Osteoblast (primary cell): ENCODE results near the gene ALS2CL. TPM values are rescaled to one million over a fixed set of nuclear protein-coding genes. Genes with fewer than 3 reads are reported as not detected.
"Not testable (repeated sequence)": the region's sequence is repeated elsewhere in the genome, so short reads cannot be mapped to it uniquely, and the experiment has no call there.

Source experiments
- DNase-seq: peaks from one replicate; pipeline ENCODE4 v3.0.0; 2011; ENCODE audit warnings: low spot score, mixed read lengths; ENCODE audit not compliant: insufficient read length; ENCODE audit errors: missing footprints
- H2AFZ ChIP-seq: 2 replicates; pipeline ENCODE4 v1.6.0; 2011; ENCODE audit warnings: mild to moderate bottlenecking, low read length
- H3K27ac ChIP-seq: 2 replicates; pipeline ENCODE4 v1.5.1; 2011; ENCODE audit warnings: mild to moderate bottlenecking, low read depth, low read length, moderate library complexity
- H3K27me3 ChIP-seq: 2 replicates; pipeline ENCODE4 v1.6.0; 2012; ENCODE audit warnings: mild to moderate bottlenecking, control low read depth, inconsistent platforms, low read length, moderate library complexity; ENCODE audit not compliant: insufficient read depth
- H3K36me3 ChIP-seq: 2 replicates; pipeline ENCODE4 v1.5.1; 2011; ENCODE audit warnings: mild to moderate bottlenecking, low read length, control low read depth, moderate library complexity; ENCODE audit not compliant: insufficient read depth
- H3K4me1 ChIP-seq: 2 replicates; pipeline ENCODE4 v1.5.1; 2011; ENCODE audit warnings: mild to moderate bottlenecking, low read length, control low read depth, moderate library complexity; ENCODE audit not compliant: insufficient read depth
- H3K4me2 ChIP-seq: 2 replicates; pipeline ENCODE4 v1.6.0; 2011; ENCODE audit warnings: mild to moderate bottlenecking, low read length; ENCODE audit not compliant: insufficient read depth
- H3K4me3 ChIP-seq: fragments of 200-600 bp; sonication (generic); 3 replicates; pipeline ENCODE4 v1.5.1; 2012; ENCODE audit warnings: mild to moderate bottlenecking, low read length, inconsistent platforms; ENCODE audit not compliant: insufficient read depth
- H3K79me2 ChIP-seq: 2 replicates; pipeline ENCODE4 v1.6.0; 2012; ENCODE audit warnings: mild to moderate bottlenecking, low read length, control low read depth, inconsistent platforms; ENCODE audit not compliant: insufficient read depth
- H3K9me3 ChIP-seq: 2 replicates; pipeline ENCODE4 v1.5.1; 2011; ENCODE audit warnings: low read depth, low read length, control low read depth
- H4K20me1 ChIP-seq: 2 replicates; pipeline ENCODE4 v1.6.0; 2012; ENCODE audit warnings: mild to moderate bottlenecking, low read length, control low read depth; ENCODE audit not compliant: insufficient read depth
- total RNA-seq: library from RNA; depleted of rRNA; stranded (reverse); fragments of >200 nt; gene quantifications from 2 replicates; pipeline ENCODE4 v1.2.3, GENCODE V29; 2012
- TF ChIP-seq, protein P1 (sequence below): IDR thresholded peaks from 2 replicates; pipeline ENCODE4 v1.5.1; 2011; ENCODE audit warnings: mild to moderate bottlenecking, low read depth, low read length, moderate library complexity; ENCODE audit errors: extremely low read depth

The ALS2CL gene, protein sequence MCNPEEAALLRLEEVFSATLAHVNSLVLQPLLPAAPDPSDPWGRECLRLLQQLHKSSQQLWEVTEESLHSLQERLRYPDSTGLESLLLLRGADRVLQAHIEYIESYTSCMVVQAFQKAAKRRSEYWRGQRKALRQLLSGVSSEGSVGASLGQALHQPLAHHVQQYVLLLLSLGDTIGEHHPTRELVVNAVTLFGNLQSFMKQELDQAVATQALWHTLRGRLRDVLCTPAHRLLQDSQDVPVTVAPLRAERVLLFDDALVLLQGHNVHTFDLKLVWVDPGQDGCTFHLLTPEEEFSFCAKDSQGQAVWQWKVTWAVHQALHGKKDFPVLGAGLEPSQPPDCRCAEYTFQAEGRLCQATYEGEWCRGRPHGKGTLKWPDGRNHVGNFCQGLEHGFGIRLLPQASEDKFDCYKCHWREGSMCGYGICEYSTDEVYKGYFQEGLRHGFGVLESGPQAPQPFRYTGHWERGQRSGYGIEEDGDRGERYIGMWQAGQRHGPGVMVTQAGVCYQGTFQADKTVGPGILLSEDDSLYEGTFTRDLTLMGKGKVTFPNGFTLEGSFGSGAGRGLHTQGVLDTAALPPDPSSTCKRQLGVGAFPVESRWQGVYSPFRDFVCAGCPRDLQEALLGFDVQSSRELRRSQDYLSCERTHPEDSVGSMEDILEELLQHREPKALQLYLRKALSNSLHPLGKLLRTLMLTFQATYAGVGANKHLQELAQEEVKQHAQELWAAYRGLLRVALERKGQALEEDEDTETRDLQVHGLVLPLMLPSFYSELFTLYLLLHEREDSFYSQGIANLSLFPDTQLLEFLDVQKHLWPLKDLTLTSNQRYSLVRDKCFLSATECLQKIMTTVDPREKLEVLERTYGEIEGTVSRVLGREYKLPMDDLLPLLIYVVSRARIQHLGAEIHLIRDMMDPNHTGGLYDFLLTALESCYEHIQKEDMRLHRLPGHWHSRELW
- 1.1 and 1.8 TPM in 2 replicates for total RNA-seq

DNA sequence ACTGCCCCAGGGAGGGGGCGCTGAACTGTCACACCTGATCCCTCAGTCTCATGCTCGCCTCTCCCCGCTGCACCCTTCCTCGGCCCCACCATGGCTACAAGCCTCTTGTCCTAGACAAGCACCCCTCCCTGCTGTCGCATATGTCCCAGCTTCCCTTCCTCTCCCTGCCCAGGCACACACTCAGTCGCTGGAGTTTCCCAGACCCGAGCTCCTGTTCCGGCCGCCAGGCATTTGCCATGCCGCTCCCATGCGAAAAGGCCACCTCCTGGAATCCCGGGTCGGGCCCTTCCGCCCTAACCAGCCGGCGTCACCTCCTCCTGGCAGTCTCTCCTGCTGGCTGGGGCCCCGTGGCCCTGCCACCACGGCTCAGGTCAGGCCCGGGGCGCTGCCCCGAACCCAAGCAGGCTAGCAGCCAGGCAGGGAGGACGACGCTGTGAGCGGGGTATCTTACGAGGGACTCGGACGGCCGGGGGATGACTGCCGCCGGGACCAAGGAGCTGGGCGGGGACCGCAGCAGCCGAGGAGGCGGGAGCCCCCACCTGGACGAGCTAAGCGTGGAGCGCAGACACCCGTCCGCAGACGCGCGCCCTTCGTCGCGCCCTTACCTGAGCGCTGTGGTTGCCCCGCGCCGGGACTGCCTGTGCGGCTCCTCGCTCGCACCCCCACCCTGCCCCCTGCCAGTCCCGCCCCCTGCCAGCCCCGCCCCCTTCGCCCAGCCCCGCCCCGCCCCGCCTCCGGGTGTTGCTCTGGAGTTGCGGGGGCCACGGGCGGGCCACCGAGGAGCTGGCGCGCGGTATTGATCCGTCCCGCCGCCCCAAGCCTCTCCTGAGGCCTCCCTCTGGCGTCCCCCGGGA lies at the start of gene ALS2CL:
TSS of gene ALS2CL (minus strand) at position 642 of the 854 bp plus-strand sequence. CDS start 4,239 bp downstream, outside the sequence.
- TF ChIP-seq, protein P1, sequence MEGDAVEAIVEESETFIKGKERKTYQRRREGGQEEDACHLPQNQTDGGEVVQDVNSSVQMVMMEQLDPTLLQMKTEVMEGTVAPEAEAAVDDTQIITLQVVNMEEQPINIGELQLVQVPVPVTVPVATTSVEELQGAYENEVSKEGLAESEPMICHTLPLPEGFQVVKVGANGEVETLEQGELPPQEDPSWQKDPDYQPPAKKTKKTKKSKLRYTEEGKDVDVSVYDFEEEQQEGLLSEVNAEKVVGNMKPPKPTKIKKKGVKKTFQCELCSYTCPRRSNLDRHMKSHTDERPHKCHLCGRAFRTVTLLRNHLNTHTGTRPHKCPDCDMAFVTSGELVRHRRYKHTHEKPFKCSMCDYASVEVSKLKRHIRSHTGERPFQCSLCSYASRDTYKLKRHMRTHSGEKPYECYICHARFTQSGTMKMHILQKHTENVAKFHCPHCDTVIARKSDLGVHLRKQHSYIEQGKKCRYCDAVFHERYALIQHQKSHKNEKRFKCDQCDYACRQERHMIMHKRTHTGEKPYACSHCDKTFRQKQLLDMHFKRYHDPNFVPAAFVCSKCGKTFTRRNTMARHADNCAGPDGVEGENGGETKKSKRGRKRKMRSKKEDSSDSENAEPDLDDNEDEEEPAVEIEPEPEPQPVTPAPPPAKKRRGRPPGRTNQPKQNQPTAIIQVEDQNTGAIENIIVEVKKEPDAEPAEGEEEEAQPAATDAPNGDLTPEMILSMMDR, result no peak
- Histone ChIP-seq H2AFZ (peak within 1 kb of the TSS; percentile 87), H3K36me3 (no peaks in the 10 kb centered on the region), H3K4me1 (peaks cover 7% of the 10 kb centered on the region), H3K79me2 (no peaks in the 10 kb centered on the region), H3K9me3 (no peaks in the 10 kb centered on the region), H3K27me3 (peaks cover 7% of the 10 kb centered on the region), H3K4me2 (peak within 1 kb of the TSS; percentile 88), H4K20me1 (no peaks in the 10 kb centered on the region), H3K4me3 (peak within 1 kb of the TSS; percentile 74), H3K27ac (no peak within 1 kb of the TSS)
- DNase-seq, result peak; percentile 95

DNA sequence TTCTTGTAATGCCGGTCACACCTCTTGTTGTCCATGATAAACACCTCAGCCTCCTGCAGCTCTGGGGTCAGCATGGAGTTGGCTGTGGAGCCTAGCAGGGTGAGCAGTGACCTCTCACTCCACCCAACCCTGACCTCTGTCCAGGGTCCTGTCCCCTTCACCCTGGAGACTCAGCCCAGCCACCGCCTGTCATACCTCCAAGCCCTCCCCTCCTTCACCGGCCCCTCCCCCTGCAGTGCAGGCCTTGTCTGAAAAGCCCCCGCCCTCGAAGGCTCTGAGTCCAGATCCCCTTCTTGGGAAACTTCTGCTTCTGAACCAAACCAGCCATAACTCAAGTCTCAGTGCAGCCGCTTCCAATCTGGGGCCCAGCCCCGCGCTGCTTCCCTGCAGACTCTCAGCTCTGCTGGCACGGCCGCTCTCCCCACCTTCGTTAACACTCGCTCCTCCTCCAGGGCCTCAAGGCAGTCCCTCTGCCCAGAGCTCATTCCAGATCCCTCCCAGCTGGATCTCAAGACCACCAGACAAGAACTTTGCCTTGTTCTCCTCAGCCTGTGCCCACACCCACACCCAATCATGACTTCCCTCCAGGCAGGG lies 49.6 kb upstream of the ALS2CL start:
- Histone ChIP-seq H3K27ac (no peak overlapping the region), H3K9me3 (no peaks in the 10 kb centered on the region), H3K79me2 (no peaks in the 10 kb centered on the region), H3K4me3 (no peak overlapping the region), H3K4me2 (no peak overlapping the region), H2AFZ (no peak overlapping the region), H3K27me3 (peaks cover 7% of the 10 kb centered on the region), H3K36me3 (no peaks in the 10 kb centered on the region), H3K4me1 (no peaks in the 10 kb centered on the region), H4K20me1 (no peaks in the 10 kb centered on the region)
- TF ChIP-seq, protein P1, result no peak
- DNase-seq, result no peak

DNA sequence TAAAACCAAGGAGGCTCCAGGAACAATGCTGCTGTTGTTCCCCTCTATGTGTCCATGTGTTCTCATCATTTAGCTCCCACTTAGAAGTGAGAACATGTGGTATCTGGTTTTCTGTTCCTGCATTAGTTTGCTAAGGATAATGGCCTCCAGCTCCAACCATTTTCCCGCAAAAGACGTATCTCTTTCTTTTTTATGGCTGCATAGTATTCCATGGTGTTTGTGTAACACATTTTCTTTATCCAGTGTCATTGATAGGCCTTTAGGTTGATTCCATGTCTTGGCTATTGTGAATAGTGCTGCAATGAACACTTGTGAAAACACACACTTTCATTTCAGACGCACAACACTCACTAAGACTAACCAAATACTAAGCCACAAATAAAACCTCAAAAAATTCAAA lies 46.1 kb upstream of the ALS2CL start:
- not testable (repeated sequence) for H4K20me1 ChIP-seq, H2AFZ ChIP-seq, H3K4me2 ChIP-seq, H3K27me3 ChIP-seq, H3K27ac ChIP-seq, H3K4me3 ChIP-seq, H3K79me2 ChIP-seq, H3K9me3 ChIP-seq, H3K4me1 ChIP-seq, DNase-seq, H3K36me3 ChIP-seq

DNA sequence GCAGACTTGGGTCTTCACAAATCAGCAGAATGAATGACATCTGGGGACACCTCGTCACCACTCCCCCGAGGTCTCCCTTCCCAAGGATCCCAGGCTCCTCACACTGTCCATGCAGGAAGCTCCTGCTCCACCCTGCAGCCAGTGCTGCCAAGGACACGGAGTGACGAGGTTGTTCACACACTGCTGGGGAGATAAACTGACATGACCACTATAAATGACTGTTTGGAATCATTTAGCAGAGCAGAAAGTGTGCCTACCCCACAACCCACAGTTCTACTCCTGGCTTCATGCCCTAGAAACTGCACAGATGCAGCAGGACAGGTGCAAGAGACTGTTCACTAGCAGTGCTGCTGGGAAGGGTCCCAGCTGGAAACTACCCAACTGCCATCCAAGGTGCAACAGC lies 43.9 kb upstream of the ALS2CL start:
- no peaks in the 10 kb centered on the region for H3K9me3 ChIP-seq
- H3K4me1 ChIP-seq, result no peaks in the 10 kb centered on the region
- no peak overlapping the region for H3K4me2 ChIP-seq
- H3K79me2 ChIP-seq, result no peaks in the 10 kb centered on the region
- DNase-seq, result no peak
- TF ChIP-seq, protein P1, result no peak
- peaks cover 3% of the 10 kb centered on the region for H3K27me3 ChIP-seq
- H2AFZ ChIP-seq, result no peak overlapping the region
- H4K20me1 ChIP-seq, result no peaks in the 10 kb centered on the region
- H3K36me3 ChIP-seq, result no peaks in the 10 kb centered on the region
- no peak overlapping the region for H3K4me3 ChIP-seq
- H3K27ac ChIP-seq, result no peak overlapping the region
